Brain microvascular endothelial cell (primary cell): ENCODE results near the gene ARHGEF33.
A peak's percentile ranks its signal among the peaks of the same experiment; 100 is the strongest.

Experiments
- DNase-seq: peaks from one replicate; pipeline ENCODE4 v3.0.0-alpha.2; 2020
- H3K27ac ChIP-seq: fragments of 250-450 bp; sonication (Bioruptor Pico); 2 replicates; pipeline ENCODE4 v1.5.1; 2020; ENCODE audit warnings: mild to moderate bottlenecking, moderate library complexity
- H3K27me3 ChIP-seq: fragments of 250-450 bp; sonication (Bioruptor Pico); replicated peaks from 2 replicates; pipeline ENCODE4 v1.5.1; 2020; ENCODE audit warnings: mild to moderate bottlenecking
- H3K36me3 ChIP-seq: fragments of 250-450 bp; sonication (Bioruptor Pico); replicated peaks from 2 replicates; pipeline ENCODE4 v1.5.1; 2020; ENCODE audit warnings: mild to moderate bottlenecking
- H3K4me3 ChIP-seq: 2 replicates; pipeline ENCODE4 v1.5.1; 2011; ENCODE audit warnings: low read depth, mild to moderate bottlenecking, control low read depth, low read length, moderate library complexity
- CTCF ChIP-seq: IDR thresholded peaks from 2 replicates; pipeline ENCODE4 v1.5.1; 2011; ENCODE audit warnings: low read depth, mild to moderate bottlenecking, moderate library complexity, low read length, control low read depth, inconsistent platforms; ENCODE audit errors: missing control alignments
- in situ Hi-C: cut with HindIII; loops from 2 replicates; pipeline ENCODE4 v1.10.0; 2017; ENCODE audit warnings: low sequenced_read_pairs, low pct_ligation_motif_present

ARHGEF33 gene

DNA sequence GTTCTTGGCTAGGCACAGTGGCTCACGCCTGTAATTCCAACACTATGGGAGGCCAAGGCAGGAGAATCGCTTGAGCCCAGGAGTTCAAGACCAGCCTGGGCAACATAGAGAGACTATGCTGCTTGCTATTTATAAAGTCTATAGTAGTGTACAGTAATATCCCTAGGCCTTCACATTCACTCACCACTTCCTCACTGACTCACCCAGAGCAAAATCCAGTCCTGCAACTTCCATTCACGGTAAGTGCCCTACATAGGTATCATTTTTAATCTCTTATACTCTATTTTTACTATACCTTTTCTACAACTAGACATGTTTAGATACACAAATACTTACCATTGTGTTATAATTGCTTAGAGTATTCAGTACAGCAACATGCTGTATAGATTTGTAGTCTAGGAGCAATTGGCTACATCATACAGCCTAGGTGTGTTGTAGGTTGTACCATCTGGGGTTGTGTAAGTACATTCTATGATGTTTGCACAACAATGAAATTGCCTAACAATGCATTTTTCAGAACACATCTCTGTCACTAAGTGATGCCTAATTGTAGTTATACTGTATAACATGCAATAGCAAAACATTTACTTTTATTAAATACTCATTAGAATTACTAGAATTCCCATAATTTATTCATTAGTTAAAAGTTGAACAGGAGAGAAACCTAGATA is 22.8 kb upstream of the ARHGEF33 start:
- Histone ChIP-seq H3K27me3 (no peaks in the 10 kb centered on the region), H3K36me3 (peaks cover 9% of the 10 kb centered on the region), H3K4me3 (no peak overlapping the region), H3K27ac (no peak overlapping the region)
- in situ Hi-C loops, result no loop called here
- TF ChIP-seq CTCF, result no peak
- DNase-seq, result peak; percentile 11

DNA sequence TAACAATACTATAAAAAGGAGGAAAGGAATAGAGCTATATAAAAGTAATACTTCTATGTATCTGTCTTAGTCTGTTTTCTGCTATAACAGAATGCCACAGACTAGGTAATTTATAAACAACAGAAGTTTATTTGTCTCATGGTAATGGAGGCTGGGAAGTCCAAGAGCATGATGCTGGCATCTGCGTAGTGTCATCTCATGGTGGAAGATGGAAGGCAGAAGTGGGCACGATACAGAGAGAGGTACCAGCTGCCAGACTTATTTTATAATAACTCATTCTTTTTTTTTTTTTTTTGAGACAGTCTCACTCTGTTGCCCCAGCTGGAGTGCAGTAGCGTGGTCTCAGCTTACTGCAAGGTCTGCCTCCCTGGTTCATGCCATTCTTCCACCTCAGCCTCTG is 18.2 kb upstream of the ARHGEF33 start:
- H3K27ac ChIP-seq, result no peak overlapping the region
- DNase-seq, result no peak
- TF ChIP-seq CTCF, result no peak
- in situ Hi-C loops, result no loop called here
- H3K4me3 ChIP-seq, result no peak overlapping the region
- H3K27me3 ChIP-seq, result no peaks in the 10 kb centered on the region
- peaks cover 3% of the 10 kb centered on the region for H3K36me3 ChIP-seq

- in situ Hi-C loops, result no loop called here
- no peak for TF ChIP-seq CTCF
- no peaks in the 10 kb centered on the region for H3K36me3 ChIP-seq
Measured at GRCh38 chr2:38873763-38874162, 15.9 kb upstream of the ARHGEF33 start.

DNA sequence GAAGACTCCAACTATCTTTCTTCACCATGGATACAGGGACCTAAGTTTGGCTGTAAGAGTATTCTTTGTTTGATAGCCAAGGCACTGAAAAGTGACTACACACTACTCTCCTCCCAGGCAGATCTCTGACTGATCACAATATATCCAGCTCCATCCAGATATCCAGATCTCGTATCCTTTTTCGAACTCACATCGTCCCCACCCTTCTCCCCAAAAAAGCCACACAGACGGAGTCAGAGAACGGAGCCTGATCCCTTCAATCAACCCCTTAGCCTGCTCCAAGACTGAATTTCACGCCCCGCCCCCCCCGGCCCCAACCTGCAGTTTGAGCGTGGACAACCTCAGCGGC is 14.5 kb upstream of the ARHGEF33 start:
- H3K4me3 ChIP-seq, result peak overlapping the region; percentile 99
- in situ Hi-C loops, result no loop called here
- H3K36me3 ChIP-seq, result no peaks in the 10 kb centered on the region
- DNase-seq, result peak; percentile 1
- H3K27me3 ChIP-seq, result no peaks in the 10 kb centered on the region
- H3K27ac ChIP-seq, result peak overlapping the region; percentile 67
- no peak for TF ChIP-seq CTCF

More at GRCh38 chr2:38873763-38874162, 15.9 kb upstream of the ARHGEF33 start:
- Histone ChIP-seq H3K27me3 (no peaks in the 10 kb centered on the region), H3K27ac (no peak overlapping the region), H3K4me3 (no peak overlapping the region)
- no peak for DNase-seq

DNA sequence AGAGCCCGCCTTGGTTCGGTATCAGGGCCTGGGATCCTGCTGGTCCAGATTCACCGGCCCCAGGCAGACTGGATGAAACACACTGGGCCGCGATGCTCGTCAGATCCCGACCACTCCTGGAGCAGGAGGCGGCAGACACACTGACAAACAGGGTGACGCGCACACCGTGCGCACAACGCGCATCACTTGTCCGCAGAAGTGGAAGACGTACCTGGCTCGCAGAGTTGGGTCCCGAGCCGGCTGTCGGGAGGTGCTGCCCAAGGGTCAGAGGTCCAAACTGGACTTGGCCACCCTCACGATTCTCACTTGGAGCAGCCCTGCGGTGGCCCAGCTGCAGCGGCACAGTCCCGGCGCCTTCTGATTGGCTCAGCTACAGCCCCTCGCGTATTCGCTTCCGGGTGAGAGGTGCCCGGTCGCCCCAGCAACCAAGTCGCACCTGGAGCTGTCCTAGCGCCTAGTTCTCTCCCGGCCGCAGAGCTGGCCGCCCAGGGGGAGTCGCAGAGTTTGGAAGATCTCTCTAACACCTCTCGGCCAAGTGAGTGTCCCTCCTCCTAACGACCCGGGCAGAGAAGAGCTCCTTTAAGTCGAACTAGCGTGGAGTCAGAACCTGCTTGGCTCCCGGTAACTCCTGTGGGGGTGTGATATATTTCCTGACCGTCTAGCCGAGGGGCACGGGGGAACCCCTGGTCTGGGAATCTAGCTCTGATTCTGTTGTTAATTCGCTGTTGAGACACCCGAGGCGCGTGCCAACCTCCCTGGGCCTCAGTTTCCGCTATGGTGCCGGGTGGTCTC is 13.9 kb upstream of the ARHGEF33 start, which contains the start of the genes DHX57 and MORN2:
Gene DHX57, minus strand, starts transcription at position 359 of the 792 bp plus-strand sequence. CDS start 7,529 bp downstream, outside the sequence.
Gene MORN2, plus strand, starts transcription at position 401 of the 792 bp plus-strand sequence.
- TF ChIP-seq CTCF, result no peak
- DNase-seq, result peak; percentile 86
- in situ Hi-C loops, result no loop called here
- Histone ChIP-seq H3K4me3 (peak within 1 kb of the TSS; percentile 99), H3K36me3 (no peaks in the 10 kb centered on the region), H3K27me3 (no peaks in the 10 kb centered on the region), H3K27ac (peak within 1 kb of the TSS; percentile 67)
